HG03097 (cell line): Measurements from ENCODE around the gene KLHL24.
"Not testable (repeated sequence)": the region's sequence is repeated elsewhere in the genome, so short reads cannot be mapped to it uniquely, and the experiment has no call there.

Experiments
- ATAC-seq: cut with Tn5 transposase; IDR thresholded peaks from one replicate; pipeline ENCODE4 v1.9.1; 2021; ENCODE audit not compliant: unreplicated experiment, low FRiP score

The KLHL24 gene

GRCh38 chr3:183635431-183636220 lies at the start of gene KLHL24:
Gene KLHL24, plus strand, starts transcription at chr3:183635623. Its CDS starts 14,734 bp downstream, at chr3:183650357.
- peak; percentile 91 for ATAC-seq

GRCh38 chr3:183586477-183586876 lies 48.9 kb upstream of the KLHL24 start:
- no peak for ATAC-seq

- ATAC-seq = no peak
Measured at GRCh38 chr3:183587336-183587735, 48.1 kb upstream of the KLHL24 start.

- ATAC-seq = no peak
Measured at GRCh38 chr3:183590442-183590841, 45.0 kb upstream of the KLHL24 start.

GRCh38 chr3:183591881-183592521 lies 43.4 kb upstream of the KLHL24 start:
- peak; percentile 93 for ATAC-seq

GRCh38 chr3:183592821-183593220 lies 42.6 kb upstream of the KLHL24 start:
- no peak for ATAC-seq

- ATAC-seq = no peak
Measured at GRCh38 chr3:183594636-183595035, 40.8 kb upstream of the KLHL24 start.

- ATAC-seq = no peak
Measured at GRCh38 chr3:183597959-183598358, 37.5 kb upstream of the KLHL24 start.

- not testable (repeated sequence) for ATAC-seq
Measured at GRCh38 chr3:183611326-183611725, 24.1 kb upstream of the KLHL24 start.

- ATAC-seq = no peak
Measured at GRCh38 chr3:183613366-183614285, 21.8 kb upstream of the KLHL24 start.

GRCh38 chr3:183618542-183618941 lies 16.9 kb upstream of the KLHL24 start:
- no peak for ATAC-seq

- ATAC-seq = no peak
Measured at GRCh38 chr3:183619010-183619409, 16.4 kb upstream of the KLHL24 start.

GRCh38 chr3:183619624-183620251 lies 15.7 kb upstream of the KLHL24 start:
- ATAC-seq = no peak

GRCh38 chr3:183620252-183620628 lies 15.2 kb upstream of the KLHL24 start:
- no peak for ATAC-seq

GRCh38 chr3:183622473-183622872 lies 12.9 kb upstream of the KLHL24 start:
- ATAC-seq = not testable (repeated sequence)

- no peak for ATAC-seq
Measured at GRCh38 chr3:183626877-183627594, 8.4 kb upstream of the KLHL24 start.

- ATAC-seq = no peak
Measured at GRCh38 chr3:183629546-183630301, 5.7 kb upstream of the KLHL24 start.

GRCh38 chr3:183631715-183632114 lies 3.7 kb upstream of the KLHL24 start:
- no peak for ATAC-seq

GRCh38 chr3:183632725-183633124 lies 2.7 kb upstream of the KLHL24 start:
- ATAC-seq = not testable (repeated sequence)
